HG03097 (cell line): ENCODE data around the gene MAP3K3.

Source experiments
- ATAC-seq: cut with Tn5 transposase; IDR thresholded peaks from one replicate; pipeline ENCODE4 v1.9.1; 2021; ENCODE audit not compliant: unreplicated experiment, low FRiP score

MAP3K3 gene

DNA sequence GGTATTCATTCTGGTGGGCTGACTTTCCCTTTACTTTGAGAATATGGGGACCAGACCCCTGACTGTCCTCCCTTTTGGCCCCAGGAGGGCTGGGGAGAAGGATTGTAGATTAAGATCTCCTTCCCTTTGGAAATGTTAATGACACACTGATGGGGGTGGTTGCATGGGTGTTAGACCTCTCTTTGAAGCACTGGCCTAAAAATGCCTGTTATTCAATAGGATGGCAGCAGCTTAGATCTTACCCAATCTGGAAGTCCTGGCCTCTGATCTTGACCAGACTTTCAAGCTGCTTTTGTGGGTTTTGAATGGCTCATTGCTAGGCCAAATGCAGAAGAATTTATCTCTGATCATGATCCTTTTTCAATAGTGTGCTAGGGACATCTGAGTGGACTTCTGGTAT lies 25.7 kb downstream of the MAP3K3 start:
- no peak for ATAC-seq

DNA sequence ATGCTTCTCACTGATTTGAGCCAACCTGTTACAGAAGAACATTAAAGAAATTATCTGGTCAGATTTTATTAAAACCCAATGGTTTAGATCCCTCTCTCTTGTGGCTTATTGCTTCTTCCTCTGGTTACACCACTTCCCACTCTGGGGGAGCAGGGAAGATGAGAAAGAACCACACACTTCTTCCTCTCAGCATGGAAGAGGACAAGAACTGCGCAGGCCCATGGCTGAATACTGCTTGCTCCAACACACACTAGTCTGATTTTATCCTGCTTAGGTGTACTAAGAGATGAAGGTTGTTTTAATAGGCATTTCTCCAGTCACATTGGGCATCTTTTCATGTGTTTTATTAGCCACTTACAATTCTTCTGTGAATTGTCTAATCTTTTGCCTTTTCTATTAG lies 27.6 kb downstream of the MAP3K3 start:
- no peak for ATAC-seq

DNA sequence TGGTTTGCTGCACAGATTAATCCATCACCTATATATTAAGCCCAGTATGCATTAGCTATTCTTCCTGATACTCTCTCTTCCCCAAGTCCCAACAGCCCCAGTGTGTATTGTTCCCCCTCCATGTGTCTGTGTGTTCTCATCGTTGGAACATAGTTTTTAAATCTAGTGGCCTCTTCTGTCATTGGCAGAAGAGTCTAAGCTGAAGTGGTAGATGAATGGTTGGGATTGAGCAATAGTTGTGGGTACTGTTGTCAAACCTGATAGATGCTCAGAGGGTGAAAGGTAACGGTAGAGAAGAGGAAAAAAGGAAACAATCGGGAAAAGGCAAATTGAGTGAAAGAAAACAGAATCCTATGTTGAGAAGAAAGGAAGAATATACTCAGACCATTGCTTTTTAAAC lies 29.9 kb downstream of the MAP3K3 start:
- no peak for ATAC-seq

DNA sequence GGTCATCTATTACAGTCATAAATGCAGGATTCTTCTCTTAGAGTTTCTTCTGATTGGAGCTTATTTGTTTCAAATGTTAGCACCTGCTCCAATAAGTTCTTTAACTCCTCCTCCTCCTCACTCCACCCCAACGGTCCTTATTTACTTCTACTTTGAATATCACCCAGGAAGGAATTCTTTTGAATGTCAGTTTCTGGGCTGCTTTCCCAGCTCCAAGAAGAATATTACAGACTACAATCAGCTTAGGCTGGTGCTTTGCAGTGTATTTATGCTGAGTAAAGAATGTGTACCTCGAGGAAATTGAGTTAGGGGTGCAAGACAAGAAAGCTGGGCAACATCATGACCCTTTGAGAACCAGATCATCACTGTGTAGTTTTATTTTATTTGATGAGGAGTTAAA lies 30.8 kb downstream of the MAP3K3 start:
- no peak for ATAC-seq

DNA sequence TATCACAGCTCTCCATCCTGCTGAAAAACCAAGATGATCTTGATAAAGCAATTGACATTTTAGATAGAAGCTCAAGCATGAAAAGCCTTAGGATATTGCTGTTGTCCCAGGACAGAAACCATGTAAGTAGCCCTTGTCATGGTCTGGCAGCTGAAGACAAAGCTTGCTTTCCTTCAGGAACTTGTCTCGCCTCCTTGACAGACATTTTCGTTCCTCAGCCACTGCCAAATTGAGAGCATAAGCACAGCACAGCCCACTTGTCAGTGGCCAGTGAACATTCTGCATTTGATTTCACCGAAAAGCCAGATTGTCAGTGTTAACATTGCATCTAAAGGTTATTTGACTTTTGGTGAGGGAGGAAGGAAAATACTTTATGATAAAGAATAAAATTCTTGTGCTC lies 35.6 kb downstream of the MAP3K3 start:
- ATAC-seq = no peak

DNA sequence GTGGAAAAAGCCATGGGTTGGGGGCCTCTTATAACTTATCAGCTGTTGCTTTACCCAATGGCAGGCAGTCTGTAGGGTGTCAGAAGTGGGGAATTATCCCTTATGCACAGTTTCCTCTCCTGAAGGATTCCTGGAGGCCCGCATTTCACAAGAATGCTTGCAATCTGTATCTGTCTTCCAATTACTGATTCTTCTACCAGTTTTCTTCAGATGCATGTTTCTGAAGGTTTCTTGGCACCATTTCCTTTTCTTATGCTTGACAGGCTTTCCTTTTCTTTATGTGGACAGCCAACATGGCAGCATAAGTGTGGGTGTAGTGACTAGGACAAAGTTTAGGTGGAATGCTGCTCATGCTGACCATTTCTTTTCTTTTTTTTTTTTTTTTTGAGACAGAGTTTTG lies 36.1 kb downstream of the MAP3K3 start:
- ATAC-seq = no peak

DNA sequence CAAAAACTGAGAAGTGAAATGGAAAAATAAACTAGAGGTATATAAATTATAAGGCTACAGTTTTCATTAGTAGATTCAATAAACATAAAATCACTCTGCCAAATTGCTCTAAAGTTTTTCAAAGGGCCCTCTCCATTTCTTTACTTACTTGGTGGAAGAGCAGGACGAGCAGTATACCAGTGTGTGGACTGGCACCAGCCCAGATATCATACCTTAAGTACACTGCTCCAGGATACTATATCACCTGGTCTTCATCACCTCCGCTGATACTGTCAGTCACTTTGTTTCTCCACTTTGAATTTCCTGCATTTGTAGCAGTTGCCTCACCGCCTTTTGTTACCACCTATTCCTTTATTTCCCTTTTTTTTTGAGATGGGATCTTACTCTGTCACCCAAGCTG lies 37.6 kb downstream of the MAP3K3 start:
- ATAC-seq = no peak

DNA sequence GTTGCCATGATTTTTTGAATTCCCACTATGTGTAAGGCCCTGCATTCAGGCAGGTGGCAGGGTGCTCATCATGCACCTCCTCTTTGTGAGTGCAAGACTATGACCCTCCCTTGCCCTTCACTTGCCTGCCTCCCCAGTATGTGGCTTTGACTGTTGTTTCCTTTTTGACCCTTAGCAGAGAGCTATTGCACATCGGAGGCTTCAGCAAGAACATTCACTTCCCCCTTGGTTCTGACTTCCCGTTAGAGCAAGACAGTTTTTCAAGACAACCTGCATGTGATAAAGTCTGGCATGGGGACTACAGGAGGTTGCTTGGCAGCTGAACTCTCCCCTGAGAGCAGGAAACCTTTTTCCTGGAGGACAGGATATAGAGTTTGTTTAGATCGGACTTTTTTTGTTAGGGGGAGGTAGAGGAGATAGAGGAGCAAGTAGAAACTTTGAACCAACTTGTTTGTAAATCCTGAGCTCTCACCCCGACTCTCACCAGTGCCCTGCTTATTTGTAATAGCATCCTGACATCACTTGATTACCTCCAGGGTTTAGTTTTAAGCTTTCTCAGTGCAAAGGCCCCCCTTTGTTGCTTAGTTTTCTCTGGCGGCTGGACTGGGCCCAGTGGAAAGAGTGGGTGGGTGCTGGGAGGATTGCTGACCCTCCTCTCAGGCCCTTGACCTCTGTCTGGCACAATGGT lies 43.5 kb downstream of the MAP3K3 start:
- no peak for ATAC-seq

DNA sequence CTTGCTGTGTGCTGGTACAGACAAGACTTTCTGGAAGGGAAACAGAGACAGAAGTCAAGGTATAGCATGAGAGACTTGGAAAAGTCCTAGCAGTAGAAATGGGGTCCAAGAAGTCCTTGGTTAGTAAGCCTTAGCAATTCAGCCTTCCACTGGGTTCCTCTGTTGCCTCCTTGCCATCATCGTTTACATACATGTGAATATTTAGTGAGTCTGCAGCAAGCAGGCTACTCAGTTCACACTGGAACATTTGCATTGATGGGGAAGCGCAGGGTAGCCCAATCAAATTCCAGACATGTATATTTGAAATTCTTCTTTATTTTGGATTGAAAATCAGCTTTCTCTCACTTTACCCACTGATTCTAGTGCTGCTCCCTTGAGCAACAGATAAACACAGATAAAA lies 50.6 kb downstream of the MAP3K3 start:
- ATAC-seq = no peak

DNA sequence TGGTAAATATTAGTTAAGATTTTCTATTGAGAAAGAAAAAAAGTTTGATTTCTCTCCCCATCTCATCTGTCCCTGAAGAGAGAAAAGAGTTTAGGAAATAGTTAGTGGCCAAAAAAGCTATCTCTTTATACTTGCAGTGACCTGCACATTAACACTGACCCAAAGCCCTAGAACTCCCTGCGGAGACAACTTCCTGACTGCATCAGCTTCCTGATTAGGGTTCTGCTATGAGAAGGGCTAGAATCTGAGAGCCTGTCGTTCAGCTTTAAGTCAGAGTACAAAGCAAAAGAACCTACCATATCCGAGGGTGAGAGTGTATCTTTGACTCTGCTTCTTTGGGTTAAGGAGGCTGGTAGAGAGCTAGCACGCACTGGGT lies 53.0 kb downstream of the MAP3K3 start:
- no peak for ATAC-seq

DNA sequence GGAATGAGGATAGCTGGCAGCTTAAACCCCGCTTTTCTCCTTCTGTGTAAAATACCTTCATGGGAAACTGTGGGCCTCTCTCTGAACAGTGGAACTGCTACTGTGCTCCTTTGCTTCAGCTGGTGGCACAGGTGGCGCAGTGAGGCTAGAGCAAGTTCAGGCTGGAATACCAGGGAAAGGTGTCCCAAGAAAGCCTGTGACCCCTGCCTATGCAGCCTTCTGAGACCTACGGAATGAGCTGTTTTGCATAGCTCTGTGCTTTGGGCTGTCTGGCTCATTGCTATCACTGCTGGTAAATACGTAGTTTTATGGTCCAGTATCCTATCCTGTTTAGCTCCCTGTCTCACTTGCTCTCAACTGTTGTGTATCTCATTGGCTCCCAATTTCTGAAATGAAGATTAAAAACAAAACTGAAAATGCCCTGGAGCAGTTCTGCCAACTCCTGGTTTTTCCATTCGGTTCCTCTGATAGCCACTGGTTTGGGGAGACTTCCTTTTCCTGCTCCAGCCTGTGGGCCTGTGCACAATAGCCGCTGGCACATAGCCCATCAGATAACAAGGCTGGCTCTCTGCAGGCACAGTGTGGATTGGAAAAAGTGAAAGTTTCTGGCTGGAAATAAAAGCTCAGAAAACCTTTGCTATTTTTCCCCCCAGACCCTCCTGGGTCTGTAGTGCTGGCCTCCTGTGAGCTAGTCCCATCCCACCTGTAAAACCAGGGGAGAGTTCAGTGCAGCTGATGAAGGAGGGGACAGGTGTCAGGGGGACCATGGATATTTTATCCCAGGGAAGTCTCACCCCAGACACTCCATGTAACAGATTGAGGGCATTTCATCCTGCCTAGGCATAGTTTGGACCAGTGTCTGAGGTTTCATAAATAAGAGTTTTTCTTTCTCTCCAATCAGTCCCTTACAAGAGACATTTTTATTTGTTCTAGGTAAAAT lies 53.7 kb downstream of the MAP3K3 start:
- ATAC-seq = no peak

DNA sequence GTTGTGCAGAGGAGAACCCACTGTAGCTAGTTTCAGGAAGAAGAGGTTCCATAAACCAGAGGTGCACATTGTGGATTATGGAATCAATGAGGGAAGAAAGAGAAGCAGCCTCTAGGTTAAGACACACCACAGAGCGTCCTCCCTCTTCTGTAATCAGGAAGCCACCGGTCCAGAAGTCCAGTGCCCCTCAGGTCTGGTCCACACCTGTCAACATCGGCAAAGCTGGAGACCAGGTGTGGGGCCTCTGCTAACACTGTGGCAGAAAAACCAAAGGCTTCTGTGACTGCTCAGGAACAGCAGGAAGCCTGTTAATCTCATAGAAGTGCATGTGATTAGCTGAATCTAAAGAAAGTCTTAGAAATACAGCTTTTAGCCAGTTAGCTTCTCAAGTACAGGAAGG lies 54.4 kb downstream of the MAP3K3 start:
- ATAC-seq = no peak

DNA sequence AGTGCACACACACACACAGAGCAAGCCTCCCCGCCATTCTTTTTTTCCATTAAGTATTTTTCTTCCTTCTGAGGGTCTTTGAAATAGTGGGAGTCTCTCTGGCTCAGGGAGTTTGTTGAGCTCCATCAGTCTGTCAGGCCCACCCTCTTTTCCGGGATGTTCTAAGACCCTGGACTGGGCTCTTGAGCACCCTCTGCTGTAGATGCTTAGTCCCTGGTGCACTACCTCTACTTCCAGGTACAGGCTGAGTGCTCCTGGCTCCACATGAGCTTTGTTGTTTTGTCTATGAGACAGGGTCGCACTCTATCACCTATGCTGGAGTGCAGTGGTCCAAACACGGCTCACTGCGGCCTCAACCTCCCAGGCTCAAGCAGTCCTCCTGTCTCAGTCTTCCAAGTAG lies 57.0 kb downstream of the MAP3K3 start:
- ATAC-seq = no peak

DNA sequence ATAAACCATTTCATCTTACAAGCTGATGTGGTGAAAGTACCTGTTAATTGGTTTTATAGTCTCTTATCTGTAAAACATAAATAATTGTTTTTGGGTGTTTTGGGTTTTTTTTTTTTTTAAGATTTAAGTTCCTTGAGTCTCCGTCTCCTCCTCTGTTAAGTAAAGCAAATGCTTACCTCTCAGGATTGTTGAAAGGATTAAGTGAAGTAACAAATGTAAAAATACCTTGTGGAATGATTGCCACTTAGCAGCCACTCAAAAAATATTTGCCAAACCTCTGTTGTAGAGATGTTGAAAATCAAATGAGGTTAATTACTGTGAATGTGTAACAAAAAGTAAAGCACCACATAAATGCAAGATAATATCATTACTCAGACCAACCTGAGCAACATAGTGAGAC lies 58.5 kb downstream of the MAP3K3 start:
- no peak for ATAC-seq

DNA sequence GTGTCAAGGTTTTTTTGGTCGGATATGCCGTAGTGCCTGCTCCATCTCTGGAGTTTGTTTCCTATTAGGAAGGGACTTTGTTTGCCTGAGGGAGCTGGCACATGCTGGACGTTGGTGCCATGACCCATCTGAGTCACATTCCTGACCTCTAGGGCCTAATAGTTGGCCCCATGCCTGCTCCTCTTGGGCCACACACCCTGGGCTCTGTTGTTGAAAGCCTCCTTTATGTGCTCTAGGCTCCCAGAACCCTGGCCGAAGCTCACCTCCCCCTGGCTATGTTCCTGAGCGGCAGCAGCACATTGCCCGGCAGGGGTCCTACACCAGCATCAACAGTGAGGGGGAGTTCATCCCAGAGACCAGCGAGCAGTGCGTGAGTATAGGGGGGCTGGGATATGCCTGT lies 59.3 kb downstream of the MAP3K3 start:
- ATAC-seq = no peak

DNA sequence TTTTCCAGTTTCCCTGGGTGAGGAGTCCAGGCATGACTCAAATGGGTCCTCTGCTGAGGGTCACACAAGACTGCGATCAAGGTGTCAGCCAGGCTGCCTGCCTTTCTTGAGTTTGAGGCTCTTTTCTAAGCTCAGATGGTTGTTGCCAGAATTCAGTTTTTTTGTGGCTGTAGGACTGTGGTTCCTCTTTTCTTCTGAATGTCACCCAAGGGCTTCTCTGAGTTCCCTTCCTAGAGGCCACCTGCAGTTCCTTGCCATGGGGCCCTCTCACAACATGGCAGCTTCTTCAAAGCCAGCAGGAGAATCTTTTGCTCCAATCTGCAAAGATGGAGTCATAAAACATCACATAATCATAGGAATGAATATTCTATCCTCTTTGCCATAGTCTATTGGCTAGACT lies 60.2 kb downstream of the MAP3K3 start:
- ATAC-seq = no peak

DNA sequence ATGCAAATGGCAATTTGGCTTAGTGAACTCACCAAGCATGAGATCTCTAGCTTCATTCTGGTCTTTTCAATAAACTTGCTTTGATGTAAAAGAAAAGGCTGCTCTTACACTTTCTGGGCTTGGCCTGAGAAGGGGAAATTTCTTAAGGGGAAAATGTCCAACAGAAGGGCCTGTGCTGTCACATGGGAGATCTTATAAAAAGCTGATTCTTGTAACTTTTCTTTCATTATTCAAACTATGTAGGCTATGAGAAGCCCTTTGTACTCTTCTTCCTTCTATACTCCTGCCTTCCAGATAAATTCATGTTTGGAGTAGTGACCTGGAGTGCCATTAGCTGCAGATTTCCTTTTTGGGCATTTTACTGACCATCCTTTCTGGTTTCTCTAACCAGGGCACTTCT lies 60.8 kb downstream of the MAP3K3 start:
- no peak for ATAC-seq

DNA sequence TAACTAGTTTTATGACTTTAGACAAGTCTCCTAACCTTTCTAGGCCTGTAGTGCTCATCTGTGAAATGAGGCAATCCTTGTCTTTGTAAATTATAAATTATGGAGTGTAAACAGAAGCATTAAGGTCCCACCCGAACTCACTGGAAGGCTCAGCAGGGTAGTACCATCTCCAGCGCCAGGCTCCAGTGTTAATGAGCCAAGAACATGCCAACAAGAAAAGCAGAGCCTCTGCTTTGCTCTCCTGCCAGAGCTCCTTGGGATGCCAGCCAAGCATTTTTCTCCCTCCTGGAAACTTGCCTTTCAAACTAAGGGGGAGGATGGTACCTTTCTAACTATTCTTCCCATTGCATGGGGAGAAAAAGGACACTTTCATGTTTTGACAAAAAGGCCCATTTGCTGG lies 62.8 kb downstream of the MAP3K3 start:
- ATAC-seq = no peak

DNA sequence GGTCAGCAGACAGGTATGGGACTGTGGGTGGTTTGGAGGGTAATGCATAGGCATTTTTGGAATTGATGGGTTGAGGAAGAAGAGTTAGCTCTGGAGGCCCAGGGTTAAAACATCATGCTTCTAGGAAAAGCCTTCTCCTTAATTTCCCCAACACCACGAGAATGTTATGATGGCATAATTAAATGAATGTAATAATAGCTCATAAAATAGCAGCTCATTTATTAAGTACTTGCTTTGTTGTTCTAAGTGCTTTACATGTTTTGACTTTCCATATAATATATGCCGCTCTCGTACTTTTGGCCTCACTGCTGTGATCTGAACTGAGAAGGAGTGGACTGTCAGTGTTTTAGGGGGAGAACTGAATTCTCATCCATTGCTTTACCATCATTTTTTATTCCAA lies 63.4 kb downstream of the MAP3K3 start:
- ATAC-seq = no peak

DNA sequence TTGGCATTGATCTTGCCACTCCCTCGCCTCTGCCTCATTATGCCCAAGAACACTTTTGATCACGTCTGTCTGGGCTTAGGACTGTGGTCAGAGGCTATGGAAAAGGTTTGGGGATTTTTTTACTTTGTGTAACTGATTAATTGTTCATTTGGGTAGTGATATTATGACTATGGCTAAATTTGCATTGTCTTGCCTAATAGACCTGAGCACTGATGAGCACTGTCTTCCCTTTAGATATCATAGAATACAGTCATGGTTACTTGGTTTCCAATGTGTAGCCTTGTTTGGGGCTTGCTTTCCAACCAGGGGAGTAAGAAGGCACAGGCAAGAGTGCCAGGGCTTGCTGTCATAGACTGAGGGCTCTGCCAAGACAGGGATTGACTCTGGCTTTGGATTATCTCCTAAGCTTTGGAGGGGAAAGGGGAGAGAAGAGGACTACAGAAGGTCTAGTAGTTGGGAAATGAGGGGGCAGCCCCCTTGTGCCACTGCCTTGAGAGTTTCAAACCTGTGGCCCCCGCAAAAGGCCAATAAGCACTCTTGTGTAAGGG lies 64.0 kb downstream of the MAP3K3 start:
- ATAC-seq = no peak

DNA sequence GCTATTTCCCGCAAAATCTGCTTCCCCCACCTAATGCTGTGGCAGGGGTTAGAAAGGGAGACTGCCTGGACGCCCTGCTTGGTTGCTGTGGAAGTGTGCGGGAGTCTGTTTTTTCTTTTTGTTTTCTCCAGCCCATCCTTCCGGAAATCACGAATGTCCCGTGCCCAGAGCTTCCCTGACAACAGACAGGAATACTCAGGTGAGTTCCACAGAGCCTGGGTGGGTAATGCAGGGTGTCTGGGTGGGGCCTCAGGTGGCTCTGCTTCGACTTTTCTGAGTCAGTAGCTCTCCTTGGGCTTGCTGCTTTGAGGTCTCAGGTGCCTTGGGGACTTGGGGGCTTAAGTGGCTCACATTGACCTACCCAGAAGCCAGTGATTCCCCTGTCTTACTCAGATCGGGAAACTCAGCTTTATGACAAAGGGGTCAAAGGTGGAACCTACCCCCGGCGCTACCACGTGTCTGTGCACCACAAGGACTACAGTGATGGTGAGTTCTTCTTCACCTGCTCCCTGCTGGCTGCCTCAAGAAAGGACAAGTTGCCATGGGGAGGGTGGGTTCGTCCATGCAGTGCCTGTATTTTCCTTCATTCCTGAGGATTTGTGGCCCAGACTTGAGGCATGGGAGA lies 66.3 kb downstream of the MAP3K3 start:
- no peak for ATAC-seq
